8988T (cell line): Measurements from ENCODE around the gene GABBR1.
A peak's percentile ranks its signal among the peaks of the same experiment; 100 is the strongest.

Source experiments
- DNase-seq: peaks from one replicate; pipeline ENCODE4 v3.0.0; 2011

GABBR1 gene

DNA sequence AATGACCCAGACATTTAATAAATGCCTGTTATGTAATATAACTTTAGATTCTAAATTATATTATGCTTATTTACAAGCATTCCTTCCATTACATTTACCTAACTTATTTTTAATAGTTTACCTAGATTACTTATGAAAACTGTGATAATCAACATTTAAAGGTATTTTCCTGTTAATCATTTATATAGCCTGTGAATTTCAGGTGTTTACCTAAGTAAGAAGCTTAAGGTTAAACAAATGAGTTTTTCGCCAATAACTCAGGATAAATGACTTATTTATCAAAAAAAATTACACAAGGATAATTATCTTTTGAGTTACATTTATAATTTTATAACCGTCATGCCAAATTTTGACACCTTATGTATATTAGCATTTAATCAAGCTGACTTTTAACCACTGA is 108.9 kb downstream of the GABBR1 start:
- DNase-seq: no peak

GRCh38 chr6:29522227-29522626 is 110.8 kb downstream of the GABBR1 start:
- DNase-seq: no peak

- no peak for DNase-seq
These were observed 111.8 kb downstream of the GABBR1 start for GRCh38 chr6:29521006-29521680.

DNA sequence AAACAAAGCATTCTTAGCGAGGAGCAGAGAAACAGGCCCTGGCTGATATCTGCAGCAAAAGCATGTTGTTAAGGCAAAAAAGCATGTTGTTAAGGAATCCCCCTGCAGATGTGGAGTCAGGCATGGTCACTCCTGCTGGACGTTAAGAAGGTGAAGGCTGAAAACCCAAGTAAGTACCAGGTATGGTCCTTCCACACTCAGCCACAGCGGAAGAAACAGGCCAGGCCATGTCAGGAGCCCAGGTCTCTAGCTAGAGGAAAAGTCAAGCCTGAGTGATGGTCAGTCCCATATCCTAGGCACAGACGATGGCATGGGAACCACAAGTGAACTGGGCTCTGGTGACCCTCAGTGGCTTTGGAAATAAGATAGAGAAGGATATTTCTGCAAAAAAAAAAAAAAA is 112.8 kb downstream of the GABBR1 start:
- DNase-seq: no peak

DNA sequence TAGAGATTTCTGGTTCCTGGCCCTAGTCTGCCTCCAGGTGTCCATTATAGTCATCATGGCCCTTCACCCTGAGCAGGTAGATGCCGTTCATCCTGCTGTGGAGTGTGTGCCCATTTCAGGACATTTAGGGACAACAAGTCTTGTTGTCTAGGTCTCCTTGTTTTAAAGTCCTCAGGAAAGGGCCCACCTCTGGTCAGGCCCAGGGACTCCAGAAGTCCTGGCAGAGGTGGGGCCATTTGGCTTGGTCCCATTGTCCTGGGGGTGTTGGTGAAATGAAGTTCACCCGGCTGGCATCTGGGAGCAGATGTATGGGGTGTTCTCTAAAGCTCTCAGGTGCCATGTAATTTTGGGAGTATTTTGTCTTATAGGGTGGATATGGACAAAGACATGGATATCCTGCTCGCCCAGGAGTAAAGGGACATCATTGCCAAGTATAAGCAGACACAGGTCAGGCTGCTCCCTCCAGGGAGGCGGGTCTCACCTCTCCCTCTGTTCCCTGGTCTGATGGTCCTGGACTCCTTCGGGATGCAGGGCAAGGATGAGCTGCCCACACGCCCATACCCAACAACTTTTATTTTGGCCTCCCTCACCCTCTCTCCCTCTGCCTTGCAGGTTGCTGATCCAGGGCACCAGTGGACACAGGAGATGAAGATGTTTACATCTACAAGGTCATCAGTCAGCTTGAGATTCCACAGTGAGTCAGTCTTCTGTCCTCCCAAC is 113.5 kb downstream of the GABBR1 start:
- no peak for DNase-seq

- no peak for DNase-seq
These were observed 115.1 kb downstream of the GABBR1 start for GRCh38 chr6:29517728-29518440.

GRCh38 chr6:29517245-29517644 is 115.7 kb downstream of the GABBR1 start:
- DNase-seq: no peak

GRCh38 chr6:29516108-29516507 is 116.9 kb downstream of the GABBR1 start:
- no peak for DNase-seq

- no peak for DNase-seq
These were observed 122.2 kb downstream of the GABBR1 start for GRCh38 chr6:29510746-29511300.

DNA sequence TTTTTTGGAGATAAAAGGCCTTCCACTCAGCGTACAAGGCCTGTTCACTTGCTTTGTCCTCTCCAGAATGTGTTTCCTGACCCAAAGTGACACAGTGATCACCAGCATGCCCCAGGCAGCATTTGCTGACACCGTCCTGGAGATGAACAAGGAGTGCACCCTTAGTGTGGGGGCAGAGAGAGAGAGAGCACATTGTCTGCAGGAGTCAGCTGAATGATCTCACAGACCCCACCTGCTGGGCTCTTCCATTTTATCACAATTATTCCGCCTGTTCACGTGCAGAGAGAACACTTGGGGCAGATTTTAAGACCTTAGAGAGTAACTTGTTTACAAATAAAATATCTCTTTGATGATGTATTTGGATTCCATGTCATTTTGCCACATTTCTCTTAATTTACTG is 122.8 kb downstream of the GABBR1 start:
- peak; percentile 32 for DNase-seq
